ENCODE measurements around the gene DPH5.
A peak's percentile ranks its signal among the peaks of the same experiment; 100 is the strongest.

The DPH5 gene

GRCh38 chr1:101050869-101051268 lies 25.3 kb upstream of the DPH5 start (continued):
- TF ChIP-seq ZNF8 (CRISPR knock-in tag; IDR thresholded peaks at IDR 0.05) (no peak), SNAI2 (CRISPR knock-in tag; IDR thresholded peaks at IDR 0.05) (no peak), OSR1 (CRISPR knock-in tag; IDR thresholded peaks at IDR 0.05) (no peak)

DNA sequence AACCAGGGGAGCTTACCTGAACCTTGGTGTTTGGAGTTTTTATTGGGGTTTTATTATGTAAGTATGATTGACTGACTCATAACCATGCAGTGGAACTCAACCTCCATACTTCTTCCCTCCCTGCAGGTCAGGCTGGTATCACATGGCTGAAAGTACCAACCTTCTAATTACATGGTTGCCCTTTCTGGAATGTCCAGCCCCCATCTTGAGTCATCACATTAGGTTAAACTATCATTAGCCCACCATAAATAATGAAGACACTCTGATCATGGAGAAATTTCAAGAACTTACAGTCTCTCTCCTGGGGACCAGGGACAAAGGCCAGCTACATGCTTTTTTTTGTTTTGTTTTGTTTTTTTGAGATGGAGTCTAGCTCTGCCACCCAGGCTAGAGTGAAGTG lies 19.2 kb upstream of the DPH5 start:
- TF ChIP-seq RARB (CRISPR knock-in tag; IDR thresholded peaks at IDR 0.05) (no peak), CSDC2 (CRISPR knock-in tag; IDR thresholded peaks at IDR 0.05) (no peak), ISL1 (CRISPR knock-in tag; IDR thresholded peaks at IDR 0.05) (no peak), PPARA (CRISPR knock-in tag; IDR thresholded peaks at IDR 0.05; ENCODE audit: borderline replicate concordance) (no peak), ZC3H10 (CRISPR knock-in tag; IDR thresholded peaks at IDR 0.05) (no peak), PATZ1 (CRISPR knock-in tag; IDR thresholded peaks at IDR 0.05; ENCODE audit: borderline replicate concordance) (no peak), ESRRG (CRISPR knock-in tag; IDR thresholded peaks at IDR 0.05) (no peak), BACH2 (CRISPR knock-in tag; IDR thresholded peaks at IDR 0.05; ENCODE audit: borderline replicate concordance) (no peak)
- TF ChIP-seq, protein P1, sequence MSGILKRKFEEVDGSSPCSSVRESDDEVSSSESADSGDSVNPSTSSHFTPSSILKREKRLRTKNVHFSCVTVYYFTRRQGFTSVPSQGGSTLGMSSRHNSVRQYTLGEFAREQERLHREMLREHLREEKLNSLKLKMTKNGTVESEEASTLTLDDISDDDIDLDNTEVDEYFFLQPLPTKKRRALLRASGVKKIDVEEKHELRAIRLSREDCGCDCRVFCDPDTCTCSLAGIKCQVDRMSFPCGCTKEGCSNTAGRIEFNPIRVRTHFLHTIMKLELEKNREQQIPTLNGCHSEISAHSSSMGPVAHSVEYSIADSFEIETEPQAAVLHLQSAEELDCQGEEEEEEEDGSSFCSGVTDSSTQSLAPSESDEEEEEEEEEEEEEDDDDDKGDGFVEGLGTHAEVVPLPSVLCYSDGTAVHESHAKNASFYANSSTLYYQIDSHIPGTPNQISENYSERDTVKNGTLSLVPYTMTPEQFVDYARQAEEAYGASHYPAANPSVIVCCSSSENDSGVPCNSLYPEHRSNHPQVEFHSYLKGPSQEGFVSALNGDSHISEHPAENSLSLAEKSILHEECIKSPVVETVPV (CRISPR knock-in tag; IDR thresholded peaks at IDR 0.05), result no peak
- TF ChIP-seq, protein P2, sequence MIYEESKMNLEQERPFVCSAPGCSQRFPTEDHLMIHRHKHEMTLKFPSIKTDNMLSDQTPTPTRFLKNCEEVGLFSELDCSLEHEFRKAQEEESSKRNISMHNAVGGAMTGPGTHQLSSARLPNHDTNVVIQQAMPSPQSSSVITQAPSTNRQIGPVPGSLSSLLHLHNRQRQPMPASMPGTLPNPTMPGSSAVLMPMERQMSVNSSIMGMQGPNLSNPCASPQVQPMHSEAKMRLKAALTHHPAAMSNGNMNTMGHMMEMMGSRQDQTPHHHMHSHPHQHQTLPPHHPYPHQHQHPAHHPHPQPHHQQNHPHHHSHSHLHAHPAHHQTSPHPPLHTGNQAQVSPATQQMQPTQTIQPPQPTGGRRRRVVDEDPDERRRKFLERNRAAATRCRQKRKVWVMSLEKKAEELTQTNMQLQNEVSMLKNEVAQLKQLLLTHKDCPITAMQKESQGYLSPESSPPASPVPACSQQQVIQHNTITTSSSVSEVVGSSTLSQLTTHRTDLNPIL (CRISPR knock-in tag; IDR thresholded peaks at IDR 0.05; ENCODE audit: low read depth), result no peak
- ATAC-seq, result no peak

- no peak for TF ChIP-seq ZNF8 (CRISPR knock-in tag; IDR thresholded peaks at IDR 0.05)
- no peak for TF ChIP-seq ZC3H10 (CRISPR knock-in tag; IDR thresholded peaks at IDR 0.05)
- no peak for TF ChIP-seq OSR1 (CRISPR knock-in tag; IDR thresholded peaks at IDR 0.05)
- TF ChIP-seq GLIS3 (CRISPR knock-in tag; IDR thresholded peaks at IDR 0.05), result no peak
- no peak for TF ChIP-seq ISL1 (CRISPR knock-in tag; IDR thresholded peaks at IDR 0.05)
- no peak for TF ChIP-seq ZNF70 (CRISPR knock-in tag; IDR thresholded peaks at IDR 0.05)
- TF ChIP-seq TSHZ2 (CRISPR knock-in tag; IDR thresholded peaks at IDR 0.05), result no peak
- TF ChIP-seq TCF4 (CRISPR knock-in tag; IDR thresholded peaks at IDR 0.05; ENCODE audit: borderline replicate concordance), result no peak
- TF ChIP-seq, protein P2 (CRISPR knock-in tag; IDR thresholded peaks at IDR 0.05; ENCODE audit: low read depth), result no peak
- no peak for TF ChIP-seq SNAI2 (CRISPR knock-in tag; IDR thresholded peaks at IDR 0.05)
- no peak for TF ChIP-seq ZNF565 (CRISPR knock-in tag; conservative IDR thresholded peaks at IDR 0.05; ENCODE audit: low read depth)
- no peak for TF ChIP-seq ZFP3 (CRISPR knock-in tag; IDR thresholded peaks at IDR 0.05)
- no peak for TF ChIP-seq ZFP30 (CRISPR knock-in tag; IDR thresholded peaks at IDR 0.05)
- peak; percentile 6; the same call in 2 of the 3 replicates for ATAC-seq
Observed at GRCh38 chr1:101044259-101044658, 18.7 kb upstream of the DPH5 start.

GRCh38 chr1:101043776-101044175 lies 18.2 kb upstream of the DPH5 start:
- peak; percentile 95 for ATAC-seq
- TF ChIP-seq TSHZ2 (CRISPR knock-in tag; IDR thresholded peaks at IDR 0.05) (no peak), ZNF70 (CRISPR knock-in tag; IDR thresholded peaks at IDR 0.05) (no peak), CSDC2 (CRISPR knock-in tag; IDR thresholded peaks at IDR 0.05) (no peak), GLIS3 (CRISPR knock-in tag; IDR thresholded peaks at IDR 0.05) (no peak), ISL1 (CRISPR knock-in tag; IDR thresholded peaks at IDR 0.05) (peak; percentile 96), TOX (CRISPR knock-in tag; IDR thresholded peaks at IDR 0.05; ENCODE audit: borderline replicate concordance) (peak; percentile 17; the same call in 1 of the 2 replicates)
- TF ChIP-seq, protein P2 (CRISPR knock-in tag; IDR thresholded peaks at IDR 0.05; ENCODE audit: low read depth), result peak; percentile 87
- TF ChIP-seq, protein P1 (CRISPR knock-in tag; IDR thresholded peaks at IDR 0.05), result no peak

All from SK-N-SH treated with all-trans-retinoic acid at 6 μM for 48 hours (cell line).